ENCODE measurements around the gene MAJIN. TPM values are rescaled to one million over a fixed set of nuclear protein-coding genes. Genes with fewer than 3 reads are reported as not detected.

The MAJIN gene
- total and polyA plus RNA-seq, 10 of the 15 experiments (the other 5 are each of a cell fraction or from before 2014, with no cell fraction given) = 0.10 TPM; not detected in 9

- no peaks in the 10 kb centered on the region for H3K79me2 ChIP-seq (ENCODE audit: control insufficient read depth, insufficient read depth, low read length)
- no peaks in the 10 kb centered on the region for H3K36me3 ChIP-seq (ENCODE audit: control insufficient read depth in 2 of 2, insufficient read depth in 2 of 2, low read length in 1 of 2)
- BruUV-seq (replicated peaks) = no TSS peak
- no peaks in the 10 kb centered on the region for H3K4me1 ChIP-seq (ENCODE audit: control insufficient read depth, insufficient read depth, low read length)
- SMC1A ChIA-PET (ENCODE audit: uncharacterized antibody, unreplicated experiment) = interaction anchor here (1.5 to 2.1 kb wide), 2 partner anchors 10 to 14 kb away, joined by 3 to 6 read pairs; no protein-coding TSS in a partner anchor
- no peak overlapping the region for H3K27ac ChIP-seq (ENCODE audit: control insufficient read depth, insufficient read depth)
- CTCF ChIA-PET = interaction anchor here (0.6 to 1.0 kb wide), 2 partner anchors 12 to 59 kb away, joined by 3 to 5 read pairs; no protein-coding TSS in a partner anchor
- H3K27me3 ChIP-seq (replicated peaks in 1 of 2; ENCODE audit: control insufficient read depth in 2 of 2, insufficient read depth in 2 of 2, low read length in 1 of 2) = no peaks in the 10 kb centered on the region
- RAD21 ChIA-PET (ENCODE audit: unreplicated experiment) = no interaction called here
- H3K4me2 ChIP-seq (ENCODE audit: control insufficient read depth, insufficient read depth) = no peak overlapping the region
- ATAC-seq (no peak), FAIRE-seq (no peak), DNase-seq (ENCODE audit: low read depth, low spot score) (no peak)
- in situ Hi-C loops (cut with MboI) = no loop called here
- no peaks in the 10 kb centered on the region for H4K20me1 ChIP-seq (ENCODE audit: control insufficient read depth, insufficient read depth)
- no peak overlapping the region for H3K9ac ChIP-seq (ENCODE audit: control insufficient read depth, insufficient read depth, low read length)
- H3K9me3 ChIP-seq (replicated peaks; ENCODE audit: control insufficient read depth, insufficient read depth, low read length) = no peaks in the 10 kb centered on the region
- H3K4me3 ChIP-seq = no peak overlapping the region
- intact Hi-C loops (cut with micrococcal nuclease; ENCODE audit: unreplicated experiment) = no loop called here
- TF ChIP-seq ETV6 (conservative IDR thresholded peaks at IDR 0.05 in 1 of 2, IDR thresholded peaks at IDR 0.05 in 1 of 2; ENCODE audit: borderline replicate concordance in 1 of 2, low read depth in 1 of 2) = no peak
- TF ChIP-seq PBX3 (IDR thresholded peaks at IDR 0.05; ENCODE audit: insufficient replicate concordance, low read depth, low read length) = no peak
- TF ChIP-seq CUX1 (IDR thresholded peaks at IDR 0.05; ENCODE audit: insufficient replicate concordance, low read depth, low read length) = no peak
- no peak for TF ChIP-seq EP300 (IDR thresholded peaks at IDR 0.05; ENCODE audit: borderline replicate concordance in 1 of 2, control insufficient read depth in 1 of 2, low read depth in 2 of 2, low read length in 2 of 2)
- POLR2A ChIA-PET = no interaction called here
- no peak overlapping the region for H2AFZ ChIP-seq (ENCODE audit: control insufficient read depth, low read depth, low read length)
- WGBS (ENCODE audit: insufficient coverage, insufficient replicate concordance, low lambda C conversion rate, missing lambda C conversion rate) = 28% methylated on average over 5 of the region's 5 CpGs
Observed at GRCh38 chr11:64954201-64954600, 17.7 kb downstream of the MAJIN start.
